Activated CD4-positive, CD25-positive, alpha-beta regulatory T cell treated with anti-CD3 and anti-CD28 coated beads, Interleukin-2, amount 50 U/mL, for 16 hours (primary cell): ENCODE data around the gene PRR7.

Source experiments
- DNase-seq: peaks from one replicate; pipeline ENCODE4 v3.0.0-alpha.2; 2020; ENCODE audit warnings: low read depth, low spot score

PRR7 gene

DNA sequence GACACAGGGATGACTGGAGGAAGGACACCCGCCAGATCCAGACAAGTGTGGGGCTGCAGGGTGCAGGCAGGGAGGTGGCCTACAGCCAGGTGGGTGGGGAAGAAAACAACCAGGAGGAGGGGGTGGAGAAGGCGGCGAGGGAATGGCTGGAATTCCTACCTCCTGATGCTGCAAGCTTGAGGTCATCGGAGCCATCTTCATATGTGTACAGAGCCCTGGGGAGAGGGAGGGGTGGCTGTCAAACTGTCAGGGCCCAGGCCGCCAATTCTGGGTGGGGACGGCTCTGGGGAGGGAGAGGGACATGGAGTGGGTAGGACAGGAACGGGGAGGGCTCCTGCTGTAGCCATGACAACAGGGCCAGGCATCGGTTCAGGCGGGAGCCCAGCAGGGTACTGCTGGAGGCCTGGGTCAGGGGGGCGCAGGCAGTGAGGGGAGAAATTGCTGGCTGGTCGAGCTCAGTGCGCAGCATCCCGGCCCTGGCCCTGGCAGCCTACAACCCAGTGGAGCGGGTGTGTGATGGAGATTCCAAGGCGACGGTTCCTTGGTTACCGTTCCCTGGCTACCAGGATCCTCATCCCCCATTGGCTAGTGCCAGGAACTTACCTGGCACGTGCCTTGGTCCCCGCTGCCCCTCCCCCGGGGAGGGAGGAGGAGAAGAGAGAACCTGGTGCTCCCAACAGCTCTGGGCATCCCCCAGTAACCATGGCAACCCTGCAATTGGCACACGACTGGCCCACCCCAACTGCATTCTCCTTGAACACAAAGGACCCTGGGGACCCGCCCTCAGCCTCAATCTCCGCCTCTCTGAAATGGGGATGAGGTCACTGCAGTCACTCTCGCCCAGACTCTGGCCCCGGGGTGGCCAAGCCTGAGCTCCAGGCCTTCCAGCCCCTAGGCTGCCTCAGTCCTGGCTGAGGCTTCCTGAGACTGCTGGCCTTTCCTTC lies 22.3 kb downstream of the PRR7 start:
- no peak for DNase-seq

DNA sequence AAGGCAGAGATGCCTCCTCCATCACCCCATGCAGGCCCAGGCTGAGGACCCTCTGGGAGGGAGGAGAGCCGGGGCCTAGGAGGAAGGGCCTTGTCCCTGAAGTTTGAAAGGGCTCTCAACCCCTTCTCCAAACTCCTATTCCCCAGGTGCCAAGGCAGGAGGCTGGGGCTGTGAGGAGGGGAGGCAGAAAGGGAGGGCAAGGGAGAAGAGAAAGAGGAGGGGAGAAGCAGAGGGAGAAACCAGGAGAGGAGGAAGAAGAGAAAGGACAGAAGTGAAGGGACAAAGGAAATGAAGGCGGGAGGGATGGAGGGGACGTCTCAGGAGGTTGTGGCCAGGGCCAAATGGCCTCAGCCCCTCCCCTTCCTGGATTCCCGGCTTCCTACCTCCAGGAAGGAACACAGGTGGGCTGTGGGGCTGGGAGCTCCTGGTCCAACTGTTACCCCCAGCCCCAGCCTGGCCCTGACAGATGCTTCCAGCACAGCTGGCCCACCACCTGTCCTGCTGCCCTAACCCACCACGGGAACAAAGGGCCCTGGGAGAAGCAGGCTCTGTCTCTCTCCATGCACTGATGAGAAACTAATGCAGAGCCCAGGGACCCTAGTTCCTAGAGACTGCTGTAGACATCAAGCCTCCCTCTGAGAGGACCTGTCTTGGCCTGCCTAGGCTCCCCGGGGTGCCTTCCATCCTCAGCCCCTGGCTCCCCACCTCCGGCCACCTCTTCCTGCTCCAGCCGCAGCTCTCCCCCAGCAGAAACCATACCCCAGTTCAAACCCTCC lies 23.3 kb downstream of the PRR7 start:
- no peak for DNase-seq

DNA sequence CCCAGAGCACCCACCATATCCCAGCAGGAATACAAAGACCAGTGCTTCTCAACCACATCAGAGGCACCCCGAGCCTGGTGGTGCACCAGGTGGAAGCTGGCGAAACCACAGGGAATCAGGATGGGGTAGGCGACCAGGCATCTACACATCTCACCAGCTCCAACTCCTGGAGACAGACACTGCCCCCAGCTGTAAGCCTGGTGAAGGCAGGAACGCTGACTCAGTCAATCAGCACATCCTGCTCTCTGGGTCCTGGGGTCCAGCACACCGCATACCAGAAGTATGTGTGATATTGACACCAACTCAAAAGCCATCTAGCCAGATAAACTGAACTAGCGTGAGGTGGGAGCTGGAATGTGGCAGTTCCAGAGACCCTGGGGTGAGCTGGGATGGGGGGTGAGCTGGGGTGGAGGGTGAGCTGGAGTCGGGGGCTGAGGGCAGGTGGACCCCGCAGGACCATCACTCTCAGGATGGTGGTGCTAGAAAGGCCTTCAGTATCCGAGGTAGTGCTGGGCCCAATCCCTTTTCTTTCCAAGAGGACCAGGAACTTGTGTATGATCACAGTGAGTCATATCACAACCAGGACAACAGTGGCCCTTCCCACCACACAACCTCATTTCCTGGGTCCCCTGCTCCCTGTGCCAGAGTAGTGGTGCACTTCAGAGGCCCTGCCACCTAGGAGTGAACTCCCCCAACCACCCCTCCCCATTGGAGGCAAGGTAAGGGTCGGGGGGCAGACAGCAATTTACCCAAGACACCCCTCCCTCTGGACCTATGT lies 24.3 kb downstream of the PRR7 start:
- DNase-seq: no peak

DNA sequence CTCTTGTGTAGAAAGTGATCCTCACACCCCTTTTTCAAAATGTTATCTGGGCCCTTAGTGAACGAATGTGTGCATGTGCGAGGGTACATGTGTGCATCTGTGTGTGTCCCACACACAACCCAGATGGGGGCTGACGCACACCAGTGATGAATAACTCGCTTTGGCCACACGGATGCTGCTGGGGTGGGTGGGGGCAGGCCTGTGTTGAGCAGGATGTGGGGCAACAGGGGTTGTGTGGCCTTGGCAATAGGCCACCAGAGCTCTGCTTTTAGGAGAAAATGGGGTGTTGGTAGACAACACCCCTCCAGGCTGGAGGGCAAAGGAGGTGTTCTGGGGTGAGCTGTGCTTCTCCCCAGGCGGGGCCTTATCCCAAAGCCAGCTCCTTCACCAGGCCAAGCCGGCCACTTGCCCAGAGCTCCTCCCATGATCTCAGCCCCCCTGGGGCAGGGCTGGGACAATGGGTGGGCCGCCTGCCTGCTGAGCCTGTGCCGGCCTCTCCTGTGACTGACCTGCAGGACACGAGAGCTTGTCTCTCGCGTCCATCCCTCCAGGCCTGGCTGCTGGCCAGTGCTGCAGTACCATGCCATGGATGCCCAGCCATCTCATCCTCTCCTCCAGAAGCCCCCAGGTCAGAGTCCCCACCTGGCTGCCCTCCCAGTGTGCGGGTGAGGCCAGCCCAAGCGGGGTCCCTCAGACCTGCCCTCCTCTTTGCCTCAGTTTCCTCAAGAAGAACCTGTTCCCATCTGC lies 25.2 kb downstream of the PRR7 start:
- DNase-seq: no peak

DNA sequence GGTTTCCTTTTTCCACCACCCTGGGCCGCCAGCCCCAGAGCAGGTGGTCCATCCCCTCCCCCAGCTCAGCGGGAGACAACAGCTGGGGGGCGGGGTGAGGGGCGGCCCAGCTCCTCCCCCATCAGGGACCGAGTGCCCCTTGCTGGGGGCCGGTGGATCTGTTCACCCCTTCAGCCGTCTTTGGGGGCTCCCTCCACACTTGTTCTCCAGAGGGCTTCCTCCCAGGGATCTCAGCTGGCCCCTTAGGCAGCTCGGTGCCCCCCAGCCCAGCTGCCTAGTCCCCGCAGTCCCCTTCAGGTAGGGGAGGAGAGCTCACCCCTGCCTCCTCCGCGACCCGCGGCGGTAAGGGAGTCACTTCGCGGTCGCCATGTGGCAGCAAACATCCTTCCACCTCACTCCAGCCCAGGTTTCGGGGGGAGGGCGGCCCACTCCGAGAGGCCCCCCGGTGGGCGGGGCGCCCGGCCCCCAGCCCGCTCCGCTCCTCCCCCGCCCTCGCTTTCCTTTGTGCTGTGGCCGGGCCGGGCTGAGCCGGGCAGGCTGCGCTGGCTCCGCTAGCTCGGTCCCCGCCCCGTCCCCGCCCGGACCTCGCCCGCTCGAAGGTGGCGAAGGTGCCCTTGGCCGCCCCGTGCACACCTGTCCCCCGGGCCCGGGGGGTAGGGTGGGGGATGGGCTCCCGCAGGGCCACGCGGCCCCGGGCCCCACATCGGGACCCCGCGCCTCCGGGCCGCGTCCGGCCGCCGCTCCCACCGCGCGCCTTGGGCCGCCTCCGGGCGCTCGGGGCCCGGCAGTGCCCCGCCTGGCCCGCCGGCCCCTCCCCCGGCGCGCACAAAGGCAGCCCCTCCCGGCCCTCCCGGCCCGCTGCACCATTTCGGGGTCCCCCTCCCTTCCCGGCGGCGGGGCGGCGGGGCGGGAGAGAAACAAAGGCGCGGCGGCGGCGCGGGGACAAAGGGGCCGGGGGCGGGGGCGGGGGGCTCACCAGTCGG lies 26.1 kb downstream of the PRR7 start:
- DNase-seq: no peak

DNA sequence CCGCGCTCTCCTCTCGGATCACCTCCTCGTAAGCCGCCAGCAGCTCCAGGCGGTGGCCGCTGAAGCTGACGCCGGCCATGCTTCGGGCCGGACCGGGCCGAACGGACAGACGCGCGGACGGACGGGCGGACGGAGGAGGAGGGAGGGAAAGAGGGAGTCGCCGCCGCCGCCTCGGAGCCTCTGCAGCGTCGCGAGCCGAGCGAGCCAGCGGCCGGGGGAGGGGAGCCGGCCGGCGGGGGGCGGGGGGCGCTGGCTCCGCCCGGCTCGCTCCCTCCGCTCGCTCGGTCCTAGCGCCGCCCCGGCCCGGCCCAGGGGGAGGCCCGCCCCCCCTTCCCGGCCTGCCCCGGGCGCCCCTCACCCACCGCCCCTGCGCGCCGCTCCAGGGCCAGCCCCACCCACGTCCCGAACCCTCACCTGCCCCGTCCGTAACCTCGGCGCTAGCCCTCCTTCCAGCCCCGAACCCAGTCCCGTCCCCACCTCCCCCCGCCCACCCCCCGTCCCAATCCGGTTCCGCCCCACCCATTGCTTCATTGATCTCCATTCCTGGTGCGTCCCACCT lies 26.9 kb downstream of the PRR7 start, which contains the start of gene DBN1:
Gene DBN1 (minus strand): TSS at position 192 of the 559 bp plus-strand sequence. CDS start 113 bp downstream, at position 79.
- no peak for DNase-seq

DNA sequence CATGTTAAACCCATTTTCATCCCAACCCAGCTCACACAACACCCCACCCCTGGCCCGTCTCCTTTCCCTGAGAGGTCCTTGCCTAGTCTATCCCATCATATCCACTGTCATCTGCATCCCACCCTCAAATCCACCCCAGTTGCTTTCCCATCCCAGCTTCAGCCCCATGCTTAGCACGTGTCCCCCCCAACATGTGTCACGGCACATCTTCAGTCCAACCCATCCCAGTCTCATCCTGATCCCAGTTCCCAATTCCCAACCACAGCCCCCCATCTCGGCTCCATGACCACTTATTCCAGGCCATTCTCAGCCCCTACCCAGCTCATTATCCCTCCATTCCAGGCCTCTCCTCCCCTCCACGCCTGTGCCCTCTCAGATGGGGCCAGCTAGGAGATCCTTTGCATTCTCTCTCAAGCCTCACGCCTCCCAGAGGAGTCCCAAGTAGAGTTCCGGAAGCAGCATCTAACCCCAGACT lies 27.4 kb downstream of the PRR7 start:
- no peak for DNase-seq

DNA sequence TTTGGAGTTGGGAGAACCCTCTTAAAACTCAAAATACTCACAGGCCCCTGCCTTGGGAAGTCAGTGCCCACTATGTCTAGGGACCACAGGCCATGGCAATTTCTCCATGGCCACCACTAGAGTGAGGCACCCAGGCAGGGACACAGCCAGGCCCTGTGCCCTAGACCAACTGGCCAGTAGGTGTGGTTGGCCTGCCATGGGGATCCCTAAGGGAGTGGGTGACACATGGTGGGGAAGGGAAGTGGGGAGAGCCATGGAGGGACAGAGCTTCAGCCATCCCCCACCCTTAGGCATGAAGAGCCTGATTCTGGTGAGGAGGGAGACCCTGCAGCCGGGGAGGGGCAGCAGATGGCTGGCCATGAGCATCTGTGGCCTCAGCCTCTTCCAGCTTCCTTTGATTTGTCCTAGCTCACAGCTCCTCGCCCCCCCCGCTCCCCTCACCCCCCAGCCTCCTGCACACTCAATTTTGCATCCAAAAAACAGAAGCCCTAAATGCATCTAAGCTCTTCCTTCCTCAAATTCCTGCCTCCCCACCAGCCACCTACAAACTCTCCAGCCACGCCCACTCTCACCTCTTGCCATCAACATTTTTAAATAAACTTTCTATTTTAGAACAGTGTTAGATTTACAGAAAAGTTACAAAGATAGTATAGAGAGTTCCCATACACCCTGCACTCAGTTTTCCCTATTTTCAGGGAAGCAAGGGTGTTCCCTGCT lies 28.4 kb downstream of the PRR7 start:
- no peak for DNase-seq

DNA sequence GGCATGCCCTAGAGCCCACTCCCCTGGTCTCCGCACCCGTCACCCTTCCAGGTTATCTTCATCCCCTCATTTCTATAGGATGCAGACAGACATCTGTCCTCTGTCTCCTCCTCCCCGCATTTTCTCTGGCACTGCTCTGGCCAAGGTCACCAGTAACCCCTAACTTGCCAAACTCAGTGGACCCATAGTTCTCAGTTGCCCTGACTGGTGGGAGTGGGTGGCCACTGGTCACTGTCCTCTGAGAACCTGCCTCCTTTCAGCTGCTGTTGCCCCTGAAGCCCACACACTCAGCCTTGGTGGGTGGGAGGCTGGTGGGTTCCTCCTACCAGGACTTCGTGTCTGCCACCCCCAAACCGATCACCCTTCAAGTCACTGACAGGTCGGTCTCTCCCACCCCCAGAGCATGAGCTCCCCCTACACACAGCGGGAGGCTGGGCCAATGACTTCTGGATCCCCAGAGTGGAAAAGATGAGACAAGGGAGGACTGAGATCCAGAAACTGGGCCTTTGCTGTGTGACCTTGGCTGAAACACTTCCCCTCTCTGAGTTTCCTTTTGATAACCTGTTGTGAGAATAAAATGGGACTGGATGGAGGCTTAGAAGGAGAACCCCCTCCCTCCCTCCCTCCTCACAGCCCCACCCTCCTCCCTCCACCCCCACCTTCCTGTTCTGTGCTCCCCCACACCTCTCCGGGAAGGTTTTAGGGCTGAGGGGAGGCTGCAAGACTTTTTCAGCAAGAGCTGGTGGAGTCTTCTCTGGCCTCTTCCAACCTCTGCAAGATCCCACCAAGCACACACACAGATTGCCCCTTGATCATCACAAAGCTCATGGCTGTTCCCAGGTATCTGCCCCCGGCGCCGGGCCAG lies 29.2 kb downstream of the PRR7 start:
- no peak for DNase-seq

DNA sequence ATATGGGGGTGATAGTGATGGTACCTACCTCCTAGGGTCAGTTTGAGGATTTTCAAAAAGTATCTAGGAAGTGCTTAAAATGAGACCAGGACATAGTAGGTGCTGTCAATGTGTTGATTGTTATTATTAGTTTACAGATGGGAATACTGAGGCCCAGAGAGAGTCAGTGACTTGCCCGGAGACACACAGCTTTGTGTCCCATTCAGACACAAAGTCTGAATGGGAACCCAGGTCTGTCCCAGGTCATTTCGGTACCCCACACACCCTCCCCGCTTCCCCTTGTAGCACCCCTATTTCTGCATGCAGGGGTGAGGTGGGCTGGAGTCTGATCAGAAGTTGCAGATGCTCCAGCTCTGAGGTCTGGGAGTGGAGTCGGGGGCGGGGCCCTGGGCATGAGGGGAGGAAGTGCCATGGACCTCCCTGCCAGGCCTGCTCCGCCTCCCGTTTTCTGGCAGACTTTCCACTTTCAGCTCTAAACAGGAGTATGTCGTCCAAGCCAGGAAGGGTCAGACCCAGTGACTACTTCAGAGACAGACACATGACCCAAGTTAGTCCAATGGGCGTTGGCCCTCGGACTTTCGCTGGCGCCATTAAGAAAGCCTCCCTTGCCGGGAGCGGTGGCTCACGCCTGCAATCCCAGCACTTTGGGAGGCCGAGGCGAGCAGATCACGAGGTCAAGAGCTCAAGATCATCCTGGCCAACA lies 30.1 kb downstream of the PRR7 start:
- no peak for DNase-seq

DNA sequence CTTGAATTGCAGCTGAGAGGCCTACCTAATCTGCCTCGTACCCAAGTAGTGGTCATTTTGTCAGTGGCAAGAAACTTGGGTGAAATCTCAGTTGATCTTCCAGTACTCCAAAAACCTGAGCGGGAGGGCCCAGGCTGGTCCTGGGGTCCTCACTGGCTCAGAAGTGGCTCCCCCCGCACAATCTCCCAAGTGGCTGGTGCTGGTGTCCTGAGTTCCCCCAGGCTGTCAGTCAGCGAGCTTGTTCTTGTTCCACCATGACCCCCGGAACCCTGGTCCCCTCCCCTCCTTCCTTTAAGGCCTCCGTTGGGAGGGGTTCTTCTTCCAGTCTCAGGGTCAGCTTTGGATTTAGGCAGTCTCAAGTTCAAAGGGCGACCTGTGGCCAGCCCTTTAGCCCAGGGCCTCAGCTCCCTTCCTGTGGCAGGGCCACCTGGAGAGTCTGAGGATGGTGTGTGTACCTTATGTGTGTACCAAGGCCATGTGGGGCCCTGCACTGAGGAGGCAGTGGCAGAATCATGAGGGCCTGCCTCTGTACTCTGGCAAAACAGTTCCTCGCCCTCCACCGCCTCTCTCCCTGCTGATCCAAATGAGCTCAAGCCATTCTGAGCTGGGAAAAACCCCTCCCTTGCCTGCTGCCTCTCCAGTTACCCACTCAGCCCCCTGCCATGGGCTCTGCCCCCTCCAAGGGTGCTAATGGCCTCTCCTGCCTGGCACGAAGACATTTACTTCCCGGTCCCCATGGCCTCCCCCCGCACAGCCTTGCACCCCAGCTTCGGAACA lies 31.3 kb downstream of the PRR7 start:
- DNase-seq: no peak

DNA sequence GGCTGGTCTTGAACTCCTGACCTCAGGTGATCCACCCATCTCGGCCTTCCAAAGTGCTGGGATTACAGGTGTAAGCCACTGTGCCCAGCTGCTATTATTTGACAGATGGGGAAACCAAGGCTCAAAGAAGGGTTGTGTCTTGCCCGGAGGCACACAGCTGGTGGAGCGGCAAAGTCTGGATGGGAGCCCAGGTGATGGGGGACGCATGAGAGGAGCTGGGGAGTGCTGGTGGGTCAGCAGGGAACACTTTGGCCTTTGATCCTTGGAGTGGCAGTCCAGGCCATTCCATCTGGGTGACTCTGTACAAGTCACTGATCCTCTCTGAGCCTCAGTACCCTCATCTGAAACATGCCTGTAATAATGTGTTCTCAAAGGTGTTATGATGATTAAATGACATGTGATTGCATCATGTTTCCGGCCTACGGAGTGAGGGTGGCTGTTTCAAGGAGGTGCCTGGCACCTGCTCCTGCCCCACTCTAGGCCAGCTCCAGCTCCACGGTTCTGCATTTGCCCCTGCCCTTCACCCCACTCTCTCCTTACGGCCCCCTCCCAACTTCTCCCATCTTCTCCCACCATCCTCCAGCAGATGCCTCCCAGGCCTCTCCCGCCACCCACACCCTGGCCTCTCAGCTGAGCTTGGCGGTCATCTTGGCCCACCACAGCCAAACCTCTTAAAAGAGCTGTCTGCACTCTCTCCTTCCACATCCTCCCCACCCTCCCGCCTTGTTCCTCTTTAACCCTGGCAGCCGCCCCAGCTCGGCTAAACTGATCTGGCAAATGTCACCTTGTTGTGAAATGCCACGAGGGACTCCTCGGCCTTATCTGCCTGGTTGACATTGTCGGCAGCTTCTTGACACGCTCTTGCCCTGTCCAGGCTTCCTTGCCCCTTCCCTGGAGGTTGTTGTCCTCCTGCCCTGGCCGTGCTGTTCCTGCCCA lies 32.4 kb downstream of the PRR7 start:
- no peak for DNase-seq

DNA sequence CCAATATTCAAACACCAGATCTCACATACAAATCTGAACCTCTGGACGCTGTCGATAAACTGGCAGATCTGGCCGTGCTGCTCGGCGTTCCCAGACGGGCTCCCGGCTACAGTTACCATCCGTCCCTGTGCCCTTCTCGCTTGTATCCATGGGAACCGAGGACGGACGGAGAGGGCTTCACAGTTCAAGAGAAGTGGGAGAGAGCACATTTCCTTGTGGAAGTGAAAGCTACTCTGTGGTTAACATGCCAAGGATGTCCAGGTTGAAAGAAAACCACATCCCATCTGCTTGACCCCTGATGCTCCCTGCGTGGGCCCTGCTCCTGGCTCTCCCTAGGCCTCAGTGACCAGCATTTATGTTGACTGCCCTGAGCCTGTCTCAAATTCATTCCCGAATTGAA lies 33.2 kb downstream of the PRR7 start:
- no peak for DNase-seq

DNA sequence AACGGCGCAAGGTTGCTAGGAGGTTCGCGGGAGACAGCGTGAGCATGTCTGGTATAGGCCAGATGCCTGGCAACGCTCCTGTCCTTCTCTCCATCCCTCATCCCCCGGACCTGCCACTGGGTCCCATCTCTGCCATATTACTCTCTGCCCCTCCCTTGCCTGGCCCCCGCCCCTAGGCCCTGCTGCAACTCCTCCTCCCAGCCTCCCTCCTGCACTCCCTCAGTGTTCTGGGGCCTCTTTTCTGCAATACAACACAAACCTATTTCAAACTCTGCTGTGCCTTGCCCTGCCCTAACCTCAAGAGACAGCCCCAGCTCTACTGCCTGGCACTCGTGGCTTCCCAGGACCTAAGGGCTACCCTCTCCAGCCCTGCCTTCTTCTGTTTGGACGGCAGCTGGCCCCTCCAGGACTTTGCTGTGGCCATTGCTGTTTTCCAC lies 35.8 kb downstream of the PRR7 start:
- no peak for DNase-seq

DNA sequence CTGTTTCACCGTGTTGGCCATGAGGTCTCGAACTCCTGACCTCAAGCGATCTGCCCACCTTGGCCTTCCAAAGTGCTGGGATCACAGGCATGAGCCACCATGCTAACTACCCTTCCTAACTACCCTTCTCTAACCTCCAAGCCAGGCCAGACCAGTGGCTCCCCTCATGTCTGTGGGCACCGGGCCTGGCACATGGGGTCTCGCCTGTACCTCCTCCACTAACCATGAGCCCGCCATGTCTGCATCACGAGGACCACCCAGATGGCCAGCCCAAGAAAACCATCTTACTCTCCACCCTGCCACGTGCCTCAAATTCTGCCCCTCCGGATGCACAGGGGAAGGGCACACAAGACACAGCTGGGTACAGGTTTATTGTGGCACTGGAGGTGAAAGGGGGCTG lies 36.4 kb downstream of the PRR7 start:
- no peak for DNase-seq
